ENCODE results near the gene CD164L2. TPM values are rescaled to one million over a fixed set of nuclear protein-coding genes. Genes with fewer than 3 reads are reported as not detected.
A peak's percentile ranks its signal among the peaks of the same experiment; 100 is the strongest.

CD164L2 gene
- total RNA-seq, 1 donor from 2014 or later: not detected

GRCh38 chr1:27428316-27429028, 45.3 kb upstream of the CD164L2 start:
- Mint-ChIP-seq H3K36me3 (ENCODE audit: unreplicated experiment) (peaks cover 13% of the 10 kb centered on the region), H3K27ac (ENCODE audit: unreplicated experiment) (peak overlapping the region; percentile 99), H3K4me1 (ENCODE audit: unreplicated experiment) (peaks cover 76% of the 10 kb centered on the region), H3K9me3 (ENCODE audit: unreplicated experiment) (no peaks in the 10 kb centered on the region), H3K27me3 (ENCODE audit: unreplicated experiment) (no peaks in the 10 kb centered on the region), H3K4me3 (ENCODE audit: unreplicated experiment) (peak overlapping the region; percentile 49)
- no peak for TF ChIP-seq CTCF (IDR thresholded peaks at IDR 0.05)
- DNase-seq (ENCODE audit: extremely low spot score, unreplicated experiment): no peak

- Mint-ChIP-seq H3K27ac (ENCODE audit: unreplicated experiment) (peak overlapping the region; percentile 99), H3K4me3 (ENCODE audit: unreplicated experiment) (peak overlapping the region; percentile 49), H3K36me3 (ENCODE audit: unreplicated experiment) (peaks cover 13% of the 10 kb centered on the region), H3K9me3 (ENCODE audit: unreplicated experiment) (no peaks in the 10 kb centered on the region), H3K4me1 (ENCODE audit: unreplicated experiment) (peaks cover 71% of the 10 kb centered on the region), H3K27me3 (ENCODE audit: unreplicated experiment) (no peaks in the 10 kb centered on the region)
- DNase-seq (ENCODE audit: extremely low spot score, unreplicated experiment): no peak
- no peak for TF ChIP-seq CTCF (IDR thresholded peaks at IDR 0.05)
These were observed 44.7 kb upstream of the CD164L2 start for GRCh38 chr1:27427816-27428315.

DNA sequence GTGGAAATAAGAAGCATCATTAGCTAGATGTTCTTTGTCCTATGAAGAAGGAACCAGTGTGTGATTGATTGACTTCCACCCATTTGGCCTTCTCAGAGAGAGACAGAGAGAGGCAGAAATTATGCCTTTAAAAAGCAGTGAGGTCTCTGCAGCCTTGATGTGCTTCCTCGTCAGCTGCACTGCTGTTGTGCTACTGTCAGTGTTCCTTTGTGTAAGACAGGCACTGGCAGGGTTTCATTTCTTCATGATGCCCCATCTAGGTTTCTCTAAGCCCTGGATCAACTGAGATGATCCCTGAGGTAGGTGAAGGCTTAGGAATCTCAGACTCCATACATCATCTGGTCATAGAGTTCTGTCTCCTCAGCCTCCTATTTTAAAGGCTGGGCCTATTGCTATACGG, 44.2 kb upstream of the CD164L2 start:
- no peak for DNase-seq (ENCODE audit: extremely low spot score, unreplicated experiment)
- TF ChIP-seq CTCF (IDR thresholded peaks at IDR 0.05): no peak
- peaks cover 72% of the 10 kb centered on the region for H3K4me1 Mint-ChIP-seq (ENCODE audit: unreplicated experiment)
- H3K36me3 Mint-ChIP-seq (ENCODE audit: unreplicated experiment): peaks cover 13% of the 10 kb centered on the region
- H3K4me3 Mint-ChIP-seq (ENCODE audit: unreplicated experiment): no peak overlapping the region
- no peaks in the 10 kb centered on the region for H3K27me3 Mint-ChIP-seq (ENCODE audit: unreplicated experiment)
- H3K27ac Mint-ChIP-seq (ENCODE audit: unreplicated experiment): peak overlapping the region; percentile 99
- H3K9me3 Mint-ChIP-seq (ENCODE audit: unreplicated experiment): no peaks in the 10 kb centered on the region

- H3K4me3 Mint-ChIP-seq (ENCODE audit: unreplicated experiment): no peak overlapping the region
- no peak overlapping the region for H3K27ac Mint-ChIP-seq (ENCODE audit: unreplicated experiment)
- no peak for DNase-seq (ENCODE audit: extremely low spot score, unreplicated experiment)
- H3K9me3 Mint-ChIP-seq (ENCODE audit: unreplicated experiment): no peaks in the 10 kb centered on the region
- peaks cover 70% of the 10 kb centered on the region for H3K4me1 Mint-ChIP-seq (ENCODE audit: unreplicated experiment)
- TF ChIP-seq CTCF (IDR thresholded peaks at IDR 0.05): no peak
- H3K27me3 Mint-ChIP-seq (ENCODE audit: unreplicated experiment): no peaks in the 10 kb centered on the region
- peaks cover 15% of the 10 kb centered on the region for H3K36me3 Mint-ChIP-seq (ENCODE audit: unreplicated experiment)
These were observed 40.6 kb upstream of the CD164L2 start for GRCh38 chr1:27423709-27424108.

DNA sequence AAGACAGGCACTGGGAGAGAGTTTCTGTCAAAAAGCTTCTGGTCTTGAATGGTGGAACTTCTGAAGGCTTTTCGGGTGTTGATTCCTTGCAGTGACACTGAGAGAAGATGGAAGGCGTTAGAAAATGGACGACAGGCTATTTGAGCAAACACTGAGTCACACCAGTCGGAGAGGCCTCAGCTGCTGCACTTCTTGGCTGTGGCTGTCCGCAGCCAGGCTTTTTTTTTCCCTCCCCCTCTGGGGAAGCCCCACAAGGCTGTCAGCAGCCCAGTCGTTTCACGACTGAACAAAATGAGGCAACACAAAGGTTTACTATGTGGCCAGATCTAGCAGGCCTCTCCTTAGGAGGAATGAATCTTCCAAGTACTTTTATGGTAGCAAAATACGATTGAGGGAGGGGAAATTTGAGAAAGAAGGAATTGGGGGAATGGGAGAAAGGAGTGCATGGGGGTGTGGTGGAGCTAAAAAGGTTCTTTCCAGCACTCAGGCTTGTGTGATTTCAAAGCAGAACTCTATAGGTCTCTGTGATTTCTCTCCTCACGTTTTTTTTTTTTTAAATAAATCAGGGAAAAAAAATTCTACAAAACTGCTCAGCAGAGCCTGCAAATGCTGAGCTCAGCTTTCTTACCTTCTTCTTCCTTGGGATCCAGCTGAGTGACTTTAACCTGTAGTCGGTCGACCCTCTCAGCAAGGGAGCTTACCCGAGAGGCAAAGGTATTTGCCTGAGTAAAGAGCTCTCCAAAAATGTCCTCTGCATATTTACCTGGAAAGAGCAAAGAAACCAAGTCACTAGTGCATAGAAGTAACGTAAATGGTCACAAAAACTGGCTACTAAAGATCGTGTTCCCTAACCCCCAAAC, 35.4 kb upstream of the CD164L2 start:
- no peaks in the 10 kb centered on the region for H3K9me3 Mint-ChIP-seq (ENCODE audit: unreplicated experiment)
- no peak for DNase-seq (ENCODE audit: extremely low spot score, unreplicated experiment)
- H3K4me3 Mint-ChIP-seq (ENCODE audit: unreplicated experiment): peak overlapping the region; percentile 30
- peaks cover 72% of the 10 kb centered on the region for H3K4me1 Mint-ChIP-seq (ENCODE audit: unreplicated experiment)
- H3K27me3 Mint-ChIP-seq (ENCODE audit: unreplicated experiment): no peaks in the 10 kb centered on the region
- peaks cover 42% of the 10 kb centered on the region for H3K36me3 Mint-ChIP-seq (ENCODE audit: unreplicated experiment)
- no peak for TF ChIP-seq CTCF (IDR thresholded peaks at IDR 0.05)
- H3K27ac Mint-ChIP-seq (ENCODE audit: unreplicated experiment): peak overlapping the region; percentile 91
